Activated naive CD4-positive, alpha-beta T cell treated with anti-CD3 and anti-CD28 coated beads, Interleukin-2, amount 10 ng/mL, durations not matched to agents 7 days and 5 days (primary cell): ENCODE results near the gene ZNF341.

ENCODE experiments used
- CTCF ChIA-PET: fragments of 350-600 bp; sonication (Branson Sonifier 250); formaldehyde crosslinking; loops from one replicate; lab custom pipeline; 2021; ENCODE audit warnings: antibody characterized with exemption; lab: Charles Lee
- DNase-seq: peaks from one replicate; pipeline ENCODE4 v3.0.0-alpha.2; 2020
- H3K27ac Mint-ChIP-seq: one replicate; pipeline ENCODE4 v1.8.0; 2021; ENCODE audit warnings: mild to moderate bottlenecking, moderate library complexity, mixed read lengths
- H3K27me3 Mint-ChIP-seq: one replicate; pipeline ENCODE4 v1.8.0; 2021; ENCODE audit warnings: mild to moderate bottlenecking, mixed read lengths
- H3K36me3 Mint-ChIP-seq: one replicate; pipeline ENCODE4 v1.8.0; 2021; ENCODE audit warnings: mixed read lengths
- H3K4me1 Mint-ChIP-seq: one replicate; pipeline ENCODE4 v1.8.0; 2021; ENCODE audit warnings: mixed read lengths
- H3K4me3 Mint-ChIP-seq: one replicate; pipeline ENCODE4 v1.8.0; 2021; ENCODE audit warnings: mild to moderate bottlenecking, moderate library complexity, mixed read lengths
- H3K9me3 Mint-ChIP-seq: one replicate; pipeline ENCODE4 v1.8.0; 2021; ENCODE audit warnings: mixed read lengths

Gene ZNF341

DNA sequence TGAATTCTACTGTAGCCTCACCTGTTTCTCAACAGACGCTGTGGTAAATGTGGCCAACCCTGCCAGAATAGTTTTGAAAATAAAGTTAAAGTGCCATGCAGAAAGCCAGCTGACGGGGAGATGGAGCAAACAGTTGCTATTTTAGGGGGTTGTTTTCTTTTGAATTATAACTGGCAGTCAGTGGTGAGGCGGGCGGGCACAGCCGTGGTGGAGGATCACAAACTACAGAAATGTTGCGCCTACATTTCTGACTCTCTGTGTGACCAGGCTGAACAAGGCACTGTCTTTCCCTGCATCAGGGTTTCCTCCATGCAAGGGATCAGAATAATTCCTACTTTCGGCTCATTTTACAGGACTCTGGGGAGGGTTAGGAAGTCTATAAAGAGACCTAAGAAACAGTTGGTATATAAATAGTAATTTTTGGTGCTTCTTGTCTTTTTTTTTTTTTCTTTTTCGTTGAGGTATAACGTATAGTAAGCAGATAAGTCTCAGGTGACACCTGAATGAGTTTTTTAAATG, 96.6 kb downstream of the ZNF341 start:
- CTCF ChIA-PET: no interaction called here
- Mint-ChIP-seq H3K27ac (peak overlapping the region; percentile 62), H3K27me3 (no peaks in the 10 kb centered on the region), H3K36me3 (peaks cover 43% of the 10 kb centered on the region), H3K4me3 (no peak overlapping the region), H3K9me3 (no peaks in the 10 kb centered on the region), H3K4me1 (peaks cover 61% of the 10 kb centered on the region)
- no peak for DNase-seq

- DNase-seq: no peak
- no peaks in the 10 kb centered on the region for H3K9me3 Mint-ChIP-seq
- H3K4me3 Mint-ChIP-seq: no peak overlapping the region
- no peak overlapping the region for H3K27ac Mint-ChIP-seq
- no peaks in the 10 kb centered on the region for H3K27me3 Mint-ChIP-seq
- peaks cover 66% of the 10 kb centered on the region for H3K4me1 Mint-ChIP-seq
- peaks cover 44% of the 10 kb centered on the region for H3K36me3 Mint-ChIP-seq
- CTCF ChIA-PET: no interaction called here
Measured at GRCh38 chr20:33828967-33829560, 97.3 kb downstream of the ZNF341 start.

GRCh38 chr20:33829636-33830035, 97.8 kb downstream of the ZNF341 start:
- Mint-ChIP-seq H3K36me3 (peaks cover 40% of the 10 kb centered on the region), H3K9me3 (no peaks in the 10 kb centered on the region), H3K4me1 (peaks cover 63% of the 10 kb centered on the region), H3K4me3 (no peak overlapping the region), H3K27me3 (no peaks in the 10 kb centered on the region), H3K27ac (no peak overlapping the region)
- no peak for DNase-seq
- CTCF ChIA-PET: no interaction called here

DNA sequence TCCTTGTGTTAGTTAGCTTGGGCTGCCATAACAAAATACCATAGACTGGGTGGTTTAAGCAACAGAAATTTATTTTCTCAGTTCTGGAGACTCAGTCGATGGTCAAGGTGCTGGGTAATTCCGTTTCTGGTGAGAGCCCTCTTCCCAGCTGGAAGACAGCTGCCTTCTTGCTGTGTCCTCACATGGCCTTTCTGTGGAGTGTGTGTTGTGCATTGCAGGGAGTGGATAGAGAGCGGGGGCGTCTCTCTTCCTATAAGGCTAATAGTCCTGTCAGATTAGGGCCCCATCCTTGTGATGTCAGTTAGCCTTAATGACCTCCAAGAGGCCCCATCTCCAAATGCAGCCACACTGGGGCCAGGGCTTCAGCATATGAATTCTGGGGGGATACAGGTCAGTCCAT, 98.6 kb downstream of the ZNF341 start:
- CTCF ChIA-PET: no interaction called here
- H3K4me1 Mint-ChIP-seq: peaks cover 60% of the 10 kb centered on the region
- peaks cover 43% of the 10 kb centered on the region for H3K36me3 Mint-ChIP-seq
- no peaks in the 10 kb centered on the region for H3K27me3 Mint-ChIP-seq
- no peaks in the 10 kb centered on the region for H3K9me3 Mint-ChIP-seq
- no peak overlapping the region for H3K4me3 Mint-ChIP-seq
- no peak overlapping the region for H3K27ac Mint-ChIP-seq
- DNase-seq: no peak

- DNase-seq: no peak
- Mint-ChIP-seq H3K36me3 (peaks cover 45% of the 10 kb centered on the region), H3K9me3 (no peaks in the 10 kb centered on the region)
Measured at GRCh38 chr20:33832103-33832804, 100.5 kb downstream of the ZNF341 start.

GRCh38 chr20:33833333-33833732, 101.5 kb downstream of the ZNF341 start:
- H3K9me3 Mint-ChIP-seq: no peaks in the 10 kb centered on the region
- no peak overlapping the region for H3K4me3 Mint-ChIP-seq
- DNase-seq: no peak
- no peaks in the 10 kb centered on the region for H3K27me3 Mint-ChIP-seq
- H3K36me3 Mint-ChIP-seq: peaks cover 41% of the 10 kb centered on the region
- CTCF ChIA-PET: no interaction called here
- peaks cover 56% of the 10 kb centered on the region for H3K4me1 Mint-ChIP-seq
- H3K27ac Mint-ChIP-seq: peak overlapping the region; percentile 13

More at GRCh38 chr20:33832103-33832804, 100.5 kb downstream of the ZNF341 start:
- Mint-ChIP-seq H3K27ac (no peak overlapping the region), H3K27me3 (no peaks in the 10 kb centered on the region), H3K4me3 (no peak overlapping the region), H3K4me1 (peaks cover 55% of the 10 kb centered on the region)
- CTCF ChIA-PET: no interaction called here

- DNase-seq: no peak
- no peak overlapping the region for H3K4me3 Mint-ChIP-seq
- CTCF ChIA-PET: no interaction called here
- no peaks in the 10 kb centered on the region for H3K27me3 Mint-ChIP-seq
- H3K27ac Mint-ChIP-seq: no peak overlapping the region
- peaks cover 57% of the 10 kb centered on the region for H3K4me1 Mint-ChIP-seq
- peaks cover 42% of the 10 kb centered on the region for H3K36me3 Mint-ChIP-seq
- no peaks in the 10 kb centered on the region for H3K9me3 Mint-ChIP-seq
Measured at GRCh38 chr20:33835615-33836172, 103.9 kb downstream of the ZNF341 start.

DNA sequence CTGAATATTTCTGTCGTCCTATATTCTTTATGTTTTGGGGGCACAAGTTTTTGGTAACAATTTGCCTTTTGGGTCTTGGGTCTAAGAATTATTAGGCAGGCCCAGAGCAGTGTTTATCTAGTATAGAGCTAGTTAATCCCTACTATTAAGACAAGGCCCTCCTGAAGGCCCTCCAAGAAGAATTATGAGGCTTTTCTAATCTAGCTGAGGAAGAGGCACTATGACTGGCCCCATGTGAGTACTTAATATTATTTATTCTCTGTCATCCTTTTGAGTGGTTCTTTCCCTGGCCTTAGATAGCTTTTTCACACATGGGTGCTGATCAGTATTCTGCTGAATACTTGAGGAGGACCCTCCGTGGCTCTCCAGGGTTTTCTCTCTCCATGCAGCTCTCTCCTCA, 104.5 kb downstream of the ZNF341 start:
- Mint-ChIP-seq H3K27me3 (no peaks in the 10 kb centered on the region), H3K9me3 (no peaks in the 10 kb centered on the region), H3K4me3 (no peak overlapping the region), H3K4me1 (peaks cover 63% of the 10 kb centered on the region), H3K36me3 (peaks cover 46% of the 10 kb centered on the region), H3K27ac (no peak overlapping the region)
- DNase-seq: no peak
- CTCF ChIA-PET: no interaction called here

DNA sequence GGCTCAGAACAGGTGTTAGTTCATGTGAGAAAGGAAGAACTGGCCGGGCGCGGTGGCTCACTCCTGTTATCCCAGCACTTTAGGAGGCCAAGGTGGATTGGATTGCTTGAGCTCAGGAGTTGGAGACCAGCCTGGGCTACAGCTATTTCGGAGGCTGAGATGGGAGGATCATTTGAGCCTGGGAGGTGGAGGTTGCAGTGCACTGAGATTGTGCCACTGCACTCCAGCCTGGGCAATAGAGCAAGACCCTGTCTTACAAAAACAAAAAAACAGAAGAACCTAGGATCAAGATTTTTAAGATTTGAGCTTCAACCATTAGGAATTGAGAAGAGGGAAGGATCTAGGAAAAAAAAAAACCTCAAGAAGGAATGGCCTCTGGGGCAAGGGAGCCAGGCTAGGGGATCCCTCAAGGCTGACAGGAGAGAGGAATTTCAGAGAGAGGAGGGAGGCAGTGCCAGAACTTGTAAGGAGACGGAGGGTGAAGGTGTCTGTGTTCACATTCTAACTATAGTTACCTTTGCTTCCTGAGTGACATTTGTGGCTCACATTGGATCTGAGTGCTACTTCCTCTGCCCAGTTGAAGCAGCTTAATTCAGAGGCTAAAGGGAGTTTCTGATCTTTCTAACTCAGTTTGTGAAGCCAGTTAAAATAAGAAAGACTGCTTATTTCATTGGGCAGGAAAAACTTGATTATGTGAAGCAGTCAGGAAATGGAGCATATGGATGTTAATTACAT, 105.5 kb downstream of the ZNF341 start:
- peaks cover 45% of the 10 kb centered on the region for H3K36me3 Mint-ChIP-seq
- peak overlapping the region; percentile 75 for H3K27ac Mint-ChIP-seq
- no peaks in the 10 kb centered on the region for H3K27me3 Mint-ChIP-seq
- CTCF ChIA-PET: interaction anchor here (1.0 kb wide), 2 partner anchors 26 to 45 kb away, joined by 3 to 6 read pairs; partner anchors contain the start of gene CHMP4B
- no peaks in the 10 kb centered on the region for H3K9me3 Mint-ChIP-seq
- H3K4me3 Mint-ChIP-seq: no peak overlapping the region
- DNase-seq: no peak
- peaks cover 69% of the 10 kb centered on the region for H3K4me1 Mint-ChIP-seq

DNA sequence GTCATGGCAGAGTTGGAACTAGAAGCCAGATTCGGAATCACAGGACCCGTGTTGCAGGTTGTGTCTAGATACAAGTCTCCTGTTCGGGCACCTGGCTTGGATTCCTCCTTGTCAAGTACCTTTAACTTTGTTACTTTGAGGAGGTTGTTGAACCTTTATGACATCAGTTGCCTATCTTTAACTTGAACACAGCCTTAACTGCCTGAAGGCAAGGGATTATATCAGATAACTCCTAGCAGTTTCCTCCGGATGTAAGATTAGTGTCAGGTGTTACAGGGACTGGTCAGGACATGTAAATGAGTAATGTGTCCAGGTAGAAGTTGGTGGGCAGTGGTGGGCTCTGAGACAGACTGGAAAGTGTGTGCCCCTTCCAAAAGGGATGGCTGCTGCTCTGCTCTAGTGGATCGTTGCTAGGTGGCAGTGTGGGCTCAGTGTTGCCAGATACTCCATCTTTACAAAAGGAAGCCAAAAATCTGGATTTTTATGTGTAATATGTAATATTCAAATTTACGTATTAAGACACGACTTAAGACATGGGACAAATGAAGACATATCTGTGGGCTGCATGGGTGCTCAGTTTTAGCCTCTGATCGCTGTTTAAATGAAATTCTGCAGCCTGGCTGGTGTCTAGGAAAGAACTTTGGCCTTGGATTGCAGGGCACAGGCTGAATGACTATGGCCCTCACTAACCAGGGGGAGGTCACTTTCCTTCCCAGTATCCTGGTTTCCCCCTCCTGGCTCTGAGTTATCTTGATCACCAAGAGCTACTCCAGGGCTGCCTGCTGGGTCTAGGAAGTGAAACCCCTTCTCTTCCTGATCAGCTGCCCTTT, 106.5 kb downstream of the ZNF341 start:
- H3K9me3 Mint-ChIP-seq: no peaks in the 10 kb centered on the region
- peak; percentile 27 for DNase-seq
- peak overlapping the region; percentile 75 for H3K27ac Mint-ChIP-seq
- no peaks in the 10 kb centered on the region for H3K27me3 Mint-ChIP-seq
- no peak overlapping the region for H3K4me3 Mint-ChIP-seq
- peaks cover 40% of the 10 kb centered on the region for H3K36me3 Mint-ChIP-seq
- CTCF ChIA-PET: interaction anchor here (1.0 to 1.6 kb wide), 4 partner anchors 11 to 76 kb away, joined by 3 to 6 read pairs (median 5); no protein-coding TSS in a partner anchor
- peaks cover 77% of the 10 kb centered on the region for H3K4me1 Mint-ChIP-seq

- Mint-ChIP-seq H3K27ac (no peak overlapping the region), H3K4me3 (no peak overlapping the region), H3K9me3 (no peaks in the 10 kb centered on the region), H3K27me3 (no peaks in the 10 kb centered on the region), H3K4me1 (peaks cover 81% of the 10 kb centered on the region), H3K36me3 (peaks cover 36% of the 10 kb centered on the region)
- CTCF ChIA-PET: interaction anchor here (1.0 to 1.6 kb wide), 4 partner anchors 10 to 75 kb away, joined by 3 to 5 read pairs (median 4); no protein-coding TSS in a partner anchor
- no peak for DNase-seq
Measured at GRCh38 chr20:33839591-33839990, 107.8 kb downstream of the ZNF341 start.

DNA sequence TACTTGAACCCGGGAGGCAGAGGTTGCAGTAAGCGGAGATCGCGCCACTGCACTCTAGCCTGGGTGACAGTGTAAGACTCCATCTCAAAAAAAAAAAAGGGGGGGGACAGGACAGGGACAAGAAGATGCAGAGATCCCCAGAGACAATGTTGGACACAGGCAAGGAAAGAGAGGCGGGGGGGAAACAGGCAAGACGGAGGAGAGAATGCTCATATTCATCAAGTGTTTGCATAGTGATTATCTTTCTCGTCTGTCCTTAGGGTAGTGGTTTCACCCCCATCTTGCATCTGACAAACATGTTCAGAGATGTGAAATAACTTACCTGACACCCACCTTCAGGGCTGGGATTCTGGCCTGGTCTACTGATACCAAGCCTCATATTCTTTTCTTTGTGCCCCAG, 108.4 kb downstream of the ZNF341 start:
- Mint-ChIP-seq H3K4me3 (no peak overlapping the region), H3K27me3 (no peaks in the 10 kb centered on the region), H3K36me3 (peaks cover 31% of the 10 kb centered on the region), H3K27ac (no peak overlapping the region), H3K9me3 (no peaks in the 10 kb centered on the region), H3K4me1 (peaks cover 85% of the 10 kb centered on the region)
- CTCF ChIA-PET: interaction anchor here (1.1 to 1.6 kb wide), 2 partner anchors 9 to 22 kb away, joined by 3 to 5 read pairs; no protein-coding TSS in a partner anchor
- DNase-seq: no peak

DNA sequence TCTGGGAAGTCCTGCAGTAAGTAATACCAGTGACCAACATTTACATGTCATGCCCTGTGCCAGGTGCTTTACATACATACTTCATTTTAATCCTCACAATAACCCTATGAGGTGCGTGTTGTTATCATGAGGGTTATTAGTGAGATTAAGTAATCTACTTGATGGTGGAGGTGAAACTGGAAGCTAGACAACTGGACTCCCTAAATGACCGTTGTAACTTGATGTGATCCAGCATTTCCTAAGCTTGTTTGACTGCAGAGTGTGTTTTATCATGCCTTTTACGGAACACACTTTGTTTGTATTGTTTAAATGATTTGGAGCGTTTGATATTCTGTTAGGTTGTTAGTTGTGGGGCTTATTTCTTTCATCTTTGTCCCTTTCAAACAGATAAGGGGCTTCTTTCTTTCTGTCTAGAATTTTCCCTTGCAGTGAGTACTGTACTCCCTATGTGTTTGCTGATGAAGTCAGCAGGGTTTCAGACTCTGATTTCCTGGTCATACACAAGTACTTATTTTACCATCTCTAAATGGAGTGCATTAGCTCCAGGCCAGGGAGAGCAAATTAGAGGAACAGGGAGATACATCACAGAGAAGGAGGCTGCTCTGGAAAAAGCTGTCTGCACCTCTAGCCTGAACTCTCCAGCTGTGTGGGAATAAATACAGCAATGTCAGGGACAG, 109.1 kb downstream of the ZNF341 start:
- Mint-ChIP-seq H3K27me3 (no peaks in the 10 kb centered on the region), H3K9me3 (no peaks in the 10 kb centered on the region), H3K27ac (peak overlapping the region; percentile 36), H3K4me1 (peaks cover 93% of the 10 kb centered on the region), H3K36me3 (peaks cover 28% of the 10 kb centered on the region), H3K4me3 (no peak overlapping the region)
- CTCF ChIA-PET: interaction anchor here (1.1 kb wide), 1 partner anchor 21 kb away, joined by 3 read pairs; no protein-coding TSS in a partner anchor
- DNase-seq: no peak
